ENCODE measurements around the gene DOHH.

DNA sequence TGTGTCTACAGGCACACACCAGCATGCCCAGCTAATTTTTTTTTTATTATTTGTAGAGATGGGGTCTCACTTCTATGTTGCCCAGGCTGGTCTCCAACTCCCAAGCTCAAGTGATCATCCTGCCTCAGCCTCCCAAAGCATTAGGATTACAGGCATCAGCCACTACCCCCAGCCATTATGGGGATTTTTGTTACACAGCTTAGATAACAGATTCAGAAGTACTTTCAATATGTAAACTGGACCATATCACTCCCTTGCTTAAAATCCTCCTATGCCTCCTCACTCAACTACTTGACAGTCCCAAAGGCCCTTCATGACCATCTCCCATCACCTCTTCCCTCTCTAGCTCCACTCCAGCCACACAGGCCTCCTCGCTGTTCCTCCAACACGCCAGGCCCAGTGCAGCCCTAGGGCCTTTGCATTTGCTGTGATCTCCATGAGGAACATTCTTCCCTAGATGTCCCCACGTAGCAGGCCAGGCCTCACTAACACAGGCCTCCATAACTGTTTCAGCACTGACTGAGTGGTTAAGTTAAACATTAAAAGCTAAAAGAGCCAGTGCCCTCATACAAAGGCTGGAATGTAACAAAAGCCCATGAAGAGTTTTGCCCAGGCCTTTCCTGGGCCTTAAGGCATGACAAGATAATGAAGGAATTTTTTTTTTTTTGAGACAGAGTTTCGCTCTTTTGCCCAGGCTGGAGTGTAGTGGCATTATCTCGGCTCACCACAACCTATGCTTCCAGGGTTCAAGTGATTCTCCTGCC, 2.5 kb downstream of the DOHH start:
- no peak for TF ChIP-seq POLR2A (IDR thresholded peaks at IDR 0.05; ENCODE audit: low read depth, low read length)
- TF ChIP-seq POLR2AphosphoS5 (IDR thresholded peaks at IDR 0.05; ENCODE audit: low read depth, low read length): no peak
- no peak for TF ChIP-seq TAF1 (IDR thresholded peaks at IDR 0.05; ENCODE audit: low read depth, low read length)
- no peak for TF ChIP-seq SPI1 (IDR thresholded peaks at IDR 0.05; ENCODE audit: low read depth, low read length)
- no peak for TF ChIP-seq PAX5 (IDR thresholded peaks at IDR 0.05; ENCODE audit: insufficient read depth, low read length, severe bottlenecking)
- TF ChIP-seq POU2F2 (IDR thresholded peaks at IDR 0.05; ENCODE audit: low read depth, low read length): no peak
